Gastrocnemius medialis (tissue), 4 donors: ENCODE data around the gene ARAP3.

Source experiments
- CTCF ChIP-seq, 5 experiments: fragments of 450-650 bp in 3 of 5; fragments of 200-600 bp in 2 of 5; sonication (generic) in 2 of 5; IDR thresholded peaks in 4 of 5; conservative IDR thresholded peaks in 1 of 5; 1 replicate in 4 of 5; 2 replicates in 1 of 5; pipeline ENCODE4 v1.5.1; 2016 to 2019; ENCODE audit warnings: antibody characterized with exemption in 5 of 5, mild to moderate bottlenecking in 3 of 5, moderate library complexity in 3 of 5
- POLR2A ChIP-seq, 2 donors: fragments of 450-650 bp; IDR thresholded peaks; one replicate each; pipeline ENCODE4 v1.6.1; 2017; ENCODE audit warnings: antibody characterized with exemption in 2 of 2, mild to moderate bottlenecking in 2 of 2, moderate library complexity in 2 of 2

DNA sequence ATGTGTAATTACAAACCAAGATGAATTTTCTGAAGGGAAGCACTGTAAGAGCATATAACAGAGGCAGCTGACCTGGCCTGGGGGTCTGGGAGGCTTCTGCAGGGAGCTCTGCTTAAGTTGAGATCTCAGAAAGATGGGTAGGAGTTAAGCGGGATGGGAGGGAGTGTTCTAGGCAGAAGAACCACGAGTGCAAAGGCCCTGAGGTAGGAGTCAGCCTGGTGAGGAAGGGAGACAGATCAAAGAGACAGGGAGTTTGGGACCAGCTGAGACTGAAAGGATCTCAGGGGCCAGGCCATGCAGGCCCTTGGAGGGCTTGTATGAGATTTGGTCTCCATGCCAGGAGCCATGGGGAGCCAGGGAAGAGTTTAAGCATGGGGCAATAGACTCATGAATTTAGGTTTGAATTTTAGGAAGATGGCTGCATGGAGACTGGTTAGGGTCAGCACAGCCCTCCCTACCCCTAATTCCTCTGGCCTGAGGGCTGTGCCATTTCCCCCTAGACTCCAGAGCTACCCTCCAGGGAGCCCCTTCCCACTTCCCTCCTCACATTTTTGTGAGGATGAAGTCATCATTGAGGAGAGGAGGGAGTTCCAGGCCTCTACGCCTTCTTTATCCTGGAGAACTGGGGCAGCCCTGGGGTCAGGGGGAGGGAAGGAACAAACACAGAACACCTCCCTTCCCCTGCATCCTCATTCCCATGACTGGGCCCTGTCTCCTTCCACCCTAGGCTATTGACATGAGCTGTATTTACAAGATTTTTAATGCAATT, 4.8 kb upstream of the ARAP3 start:
- TF ChIP-seq CTCF (IDR thresholded peaks at IDR 0.05 in 4 of 5, conservative IDR thresholded peaks at IDR 0.05 in 1 of 5) (no peak), POLR2A (IDR thresholded peaks at IDR 0.05) (no peak)
